GM12891 (cell line): ENCODE data around the gene VPS13A.

ENCODE experiments used
- POLR2A ChIP-seq: IDR thresholded peaks from 2 replicates; pipeline ENCODE4 v1.6.1; 2011; ENCODE audit warnings: low read depth, low read length, control low read depth
- TAF1 ChIP-seq: IDR thresholded peaks from 2 replicates; pipeline ENCODE4 v1.6.1; 2011; ENCODE audit warnings: low read depth, low read length, control low read depth

DNA sequence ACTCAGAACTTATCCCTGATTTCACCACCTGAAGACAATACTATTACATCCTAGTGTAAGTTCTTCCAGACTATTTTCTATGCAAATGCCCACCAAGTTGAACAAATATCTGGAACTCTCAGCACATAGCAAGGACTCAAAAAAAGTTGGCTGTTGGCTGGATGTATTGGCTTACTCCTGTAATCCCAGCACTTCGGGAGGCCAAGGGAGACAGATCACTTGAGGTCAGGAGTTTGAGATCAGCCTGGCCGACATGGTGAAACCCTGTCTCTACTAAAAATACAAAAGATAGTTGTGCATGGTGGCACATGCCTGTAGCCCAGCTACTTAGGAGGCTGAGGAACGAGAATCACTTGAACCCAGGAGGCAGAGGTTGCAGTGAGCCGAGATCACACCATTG, 15.0 kb upstream of the VPS13A start:
- TF ChIP-seq POLR2A (no peak), TAF1 (no peak)
